ENCODE measurements around the gene FSIP1. TPM values are rescaled to one million over a fixed set of nuclear protein-coding genes. Genes with fewer than 3 reads are reported as not detected.

Gene FSIP1
- total and polyA plus RNA-seq, 7 donors = 1.1 to 12.6 (median 1.4) TPM

DNA sequence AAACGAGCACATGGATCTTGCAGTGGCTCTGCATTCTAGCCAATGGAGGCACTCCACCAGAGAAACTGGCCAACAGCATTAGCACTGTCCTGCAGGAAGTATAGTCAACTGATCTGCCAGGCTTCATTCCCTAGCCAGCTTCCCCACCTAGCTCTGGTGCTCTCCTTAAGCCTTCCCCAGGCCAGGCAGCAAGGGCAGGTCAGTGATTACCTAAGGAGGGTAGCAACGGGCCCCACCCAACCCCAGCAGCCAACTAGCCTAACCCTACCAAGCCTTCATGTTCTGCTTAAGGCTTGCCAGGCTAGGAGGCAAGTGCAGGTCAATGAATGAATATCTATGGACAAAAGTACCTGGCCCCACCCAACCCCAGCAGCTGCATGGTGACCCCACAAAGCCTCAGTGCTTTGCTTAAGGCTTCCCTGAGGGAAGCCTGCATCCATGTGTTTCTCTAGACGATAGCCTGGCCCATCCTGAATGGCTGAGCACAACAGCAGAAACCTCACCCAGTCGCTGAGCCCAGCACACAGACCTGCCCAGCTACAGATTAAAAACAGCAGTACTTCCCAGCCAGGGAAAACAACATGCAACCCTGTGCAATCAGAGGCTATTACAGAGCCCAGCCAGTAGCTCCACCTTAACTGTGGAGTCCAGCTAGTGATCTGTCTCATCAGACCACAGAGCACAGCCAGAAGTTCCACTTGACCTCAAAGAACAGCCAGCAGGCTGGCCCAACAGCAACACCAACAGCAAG, 173.3 kb downstream of the FSIP1 start:
- WGBS, 2 donors = 48 to 75% methylated on average over 4 of the region's 4 CpGs
- Histone ChIP-seq H3K4me3 (no peak overlapping the region), H3K9me3 (peaks cover 0 to 12% (median 8%) of the 10 kb centered on the region in 4 donors), H3K36me3 (no peaks in the 10 kb centered on the region), H3K27me3 (no peaks in the 10 kb centered on the region), H3K27ac (no peak overlapping the region), H3K4me1 (no peaks in the 10 kb centered on the region)
- no peak for DNase-seq
- TF ChIP-seq, protein P1, sequence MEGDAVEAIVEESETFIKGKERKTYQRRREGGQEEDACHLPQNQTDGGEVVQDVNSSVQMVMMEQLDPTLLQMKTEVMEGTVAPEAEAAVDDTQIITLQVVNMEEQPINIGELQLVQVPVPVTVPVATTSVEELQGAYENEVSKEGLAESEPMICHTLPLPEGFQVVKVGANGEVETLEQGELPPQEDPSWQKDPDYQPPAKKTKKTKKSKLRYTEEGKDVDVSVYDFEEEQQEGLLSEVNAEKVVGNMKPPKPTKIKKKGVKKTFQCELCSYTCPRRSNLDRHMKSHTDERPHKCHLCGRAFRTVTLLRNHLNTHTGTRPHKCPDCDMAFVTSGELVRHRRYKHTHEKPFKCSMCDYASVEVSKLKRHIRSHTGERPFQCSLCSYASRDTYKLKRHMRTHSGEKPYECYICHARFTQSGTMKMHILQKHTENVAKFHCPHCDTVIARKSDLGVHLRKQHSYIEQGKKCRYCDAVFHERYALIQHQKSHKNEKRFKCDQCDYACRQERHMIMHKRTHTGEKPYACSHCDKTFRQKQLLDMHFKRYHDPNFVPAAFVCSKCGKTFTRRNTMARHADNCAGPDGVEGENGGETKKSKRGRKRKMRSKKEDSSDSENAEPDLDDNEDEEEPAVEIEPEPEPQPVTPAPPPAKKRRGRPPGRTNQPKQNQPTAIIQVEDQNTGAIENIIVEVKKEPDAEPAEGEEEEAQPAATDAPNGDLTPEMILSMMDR (IDR thresholded peaks at IDR 0.05) = no peak
- TF ChIP-seq EP300 (IDR thresholded peaks at IDR 0.05) (no peak), POLR2AphosphoS5 (IDR thresholded peaks at IDR 0.05) (no peak), POLR2A (IDR thresholded peaks at IDR 0.05) (no peak)
- intact Hi-C loops (cut with DNase I) = no loop called here

DNA sequence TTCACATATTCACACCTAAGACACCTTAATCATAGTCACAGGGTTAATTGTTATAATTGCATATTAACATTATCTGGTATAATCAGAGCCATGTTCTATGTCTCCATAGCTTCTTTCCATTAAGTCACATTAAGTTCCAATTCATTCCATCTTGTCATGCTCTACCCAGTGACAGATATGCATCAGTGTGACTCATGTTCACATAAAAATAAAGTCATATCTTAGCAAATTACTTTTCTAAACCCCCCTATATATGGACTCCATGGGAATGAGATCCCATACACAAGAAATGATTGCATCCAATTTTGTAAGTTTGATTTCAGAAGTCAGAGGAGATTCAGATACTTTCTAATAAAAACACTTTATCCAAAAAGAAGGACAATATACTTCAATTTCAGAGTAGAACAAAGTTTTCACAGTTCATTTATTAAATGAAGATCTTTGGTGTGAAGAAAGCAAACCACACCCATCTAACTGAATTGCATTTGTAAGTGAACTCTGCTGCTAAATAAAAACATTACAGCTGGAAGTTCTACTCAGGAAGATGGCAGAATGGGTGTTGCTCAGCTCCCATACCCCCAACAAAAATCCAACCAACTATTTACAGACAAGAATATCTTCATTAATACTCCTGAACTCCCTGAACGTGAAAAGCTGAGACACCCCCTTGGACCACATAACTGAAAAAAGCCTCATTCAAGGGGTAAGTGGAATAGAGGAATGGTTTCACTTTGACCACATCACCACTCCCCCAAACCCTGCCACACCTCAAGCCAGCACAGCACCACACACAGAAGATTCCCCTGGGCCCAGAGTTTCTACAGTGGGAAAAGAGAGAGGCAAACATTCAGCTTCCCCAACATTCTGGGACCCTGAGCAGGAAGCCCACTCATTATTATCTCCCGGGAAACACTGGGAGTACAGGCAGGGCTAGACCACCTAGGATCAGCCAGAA, 174.2 kb downstream of the FSIP1 start:
- no peaks in the 10 kb centered on the region for H3K4me1 ChIP-seq
- intact Hi-C loops (cut with DNase I) = no loop called here
- TF ChIP-seq EP300 (IDR thresholded peaks at IDR 0.05) = no peak
- TF ChIP-seq, protein P1 (IDR thresholded peaks at IDR 0.05) = no peak
- no peak for TF ChIP-seq POLR2AphosphoS5 (IDR thresholded peaks at IDR 0.05)
- TF ChIP-seq POLR2A (IDR thresholded peaks at IDR 0.05) = no peak
- H3K9me3 ChIP-seq = peaks cover 0 to 12% (median 8%) of the 10 kb centered on the region in 4 donors
- H3K27ac ChIP-seq = no peak overlapping the region
- H3K27me3 ChIP-seq = no peaks in the 10 kb centered on the region
- 92 to 94% methylated on average over 2 of the region's 2 CpGs for WGBS, 2 donors
- no peaks in the 10 kb centered on the region for H3K36me3 ChIP-seq
- no peak for DNase-seq
- no peak overlapping the region for H3K4me3 ChIP-seq

- DNase-seq = no peak
- 90 to 96% methylated on average over 1 of the region's 1 CpG for WGBS, 2 donors
These were observed 177.5 kb downstream of the FSIP1 start for GRCh38 chr15:39605146-39605545.

DNA sequence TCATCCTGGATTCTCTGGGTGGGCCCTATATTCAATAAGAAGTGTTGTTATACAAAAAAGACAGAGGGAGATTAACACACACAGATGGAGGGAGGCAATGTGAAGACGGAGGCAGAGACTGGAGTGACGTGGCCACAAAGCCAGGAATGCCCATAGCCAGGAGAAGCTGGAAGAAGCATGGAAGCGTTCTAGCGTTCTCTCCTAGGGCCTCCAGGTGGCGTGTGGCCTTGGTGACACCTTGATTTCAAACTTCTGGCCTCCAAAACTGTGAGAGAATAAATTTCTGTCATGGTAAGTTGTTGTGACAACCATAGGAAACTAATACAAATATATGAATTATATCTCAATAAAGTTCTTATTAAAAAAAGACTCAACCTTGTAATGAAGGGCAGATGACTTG, 180.5 kb downstream of the FSIP1 start:
- no peak for DNase-seq
- H3K9me3 ChIP-seq = no peaks in the 10 kb centered on the region
- 90 to 95% methylated on average over 5 of the region's 5 CpGs for WGBS, 2 donors
- H3K4me1 ChIP-seq = peaks cover 0 to 12% (median 4%) of the 10 kb centered on the region in 4 donors
- intact Hi-C loops (cut with DNase I) = no loop called here
- no peak overlapping the region for H3K27ac ChIP-seq
- TF ChIP-seq, protein P1 (IDR thresholded peaks at IDR 0.05) = no peak
- no peak for TF ChIP-seq POLR2A (IDR thresholded peaks at IDR 0.05)
- no peak for TF ChIP-seq POLR2AphosphoS5 (IDR thresholded peaks at IDR 0.05)
- no peak for TF ChIP-seq EP300 (IDR thresholded peaks at IDR 0.05)
- no peaks in the 10 kb centered on the region for H3K36me3 ChIP-seq
- no peak overlapping the region for H3K4me3 ChIP-seq
- no peaks in the 10 kb centered on the region for H3K27me3 ChIP-seq

More at GRCh38 chr15:39605146-39605545, 177.5 kb downstream of the FSIP1 start:
- Histone ChIP-seq H3K9me3 (peaks cover 0 to 5% (median 2%) of the 10 kb centered on the region in 4 donors), H3K27ac (no peak overlapping the region), H3K4me3 (no peak overlapping the region), H3K4me1 (no peaks in the 10 kb centered on the region), H3K27me3 (no peaks in the 10 kb centered on the region), H3K36me3 (no peaks in the 10 kb centered on the region)
- TF ChIP-seq EP300 (IDR thresholded peaks at IDR 0.05) = no peak
- TF ChIP-seq, protein P1 (IDR thresholded peaks at IDR 0.05) = no peak
- TF ChIP-seq POLR2AphosphoS5 (IDR thresholded peaks at IDR 0.05) = no peak
- no peak for TF ChIP-seq POLR2A (IDR thresholded peaks at IDR 0.05)
- intact Hi-C loops (cut with DNase I) = no loop called here

All from sigmoid colon (tissue), 7 donors.